HL-60 (cell line): ENCODE data around the gene PDGFA.

ENCODE experiments used
- POLR2AphosphoS5 ChIP-seq: IDR thresholded peaks from 2 replicates; pipeline ENCODE4 v1.6.1; 2012; ENCODE audit warnings: low read depth
- SPI1 ChIP-seq: IDR thresholded peaks from 2 replicates; pipeline ENCODE4 v1.6.1; 2012; ENCODE audit warnings: low read depth, mild to moderate bottlenecking, borderline replicate concordance
- TF ChIP-seq, protein P1 (sequence below): IDR thresholded peaks from one replicate; pipeline ENCODE4 v1.5.1; 2011; ENCODE audit warnings: low read length, control low read depth, inconsistent platforms; ENCODE audit not compliant: insufficient read depth

DNA sequence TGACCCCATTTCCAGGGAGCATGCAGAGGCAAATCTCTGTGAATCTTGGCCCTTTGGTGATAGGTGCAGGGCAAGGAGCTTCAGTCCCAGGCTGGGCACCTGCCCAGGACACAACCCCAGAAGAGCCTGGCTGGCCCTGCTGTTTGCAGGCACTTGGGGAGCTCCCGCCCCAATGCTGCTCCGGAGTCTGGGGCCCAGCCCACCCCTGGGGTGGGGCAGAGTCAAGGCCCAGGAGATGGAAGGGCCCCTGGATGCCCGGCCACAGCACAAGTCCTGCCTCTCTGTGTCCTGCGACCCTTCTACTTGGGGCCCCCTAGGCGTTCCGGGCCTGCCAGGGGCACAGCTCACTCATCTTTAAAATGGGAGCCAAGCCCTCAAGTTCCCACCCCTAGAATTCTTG, 24.7 kb downstream of the PDGFA start:
- TF ChIP-seq, protein P1, sequence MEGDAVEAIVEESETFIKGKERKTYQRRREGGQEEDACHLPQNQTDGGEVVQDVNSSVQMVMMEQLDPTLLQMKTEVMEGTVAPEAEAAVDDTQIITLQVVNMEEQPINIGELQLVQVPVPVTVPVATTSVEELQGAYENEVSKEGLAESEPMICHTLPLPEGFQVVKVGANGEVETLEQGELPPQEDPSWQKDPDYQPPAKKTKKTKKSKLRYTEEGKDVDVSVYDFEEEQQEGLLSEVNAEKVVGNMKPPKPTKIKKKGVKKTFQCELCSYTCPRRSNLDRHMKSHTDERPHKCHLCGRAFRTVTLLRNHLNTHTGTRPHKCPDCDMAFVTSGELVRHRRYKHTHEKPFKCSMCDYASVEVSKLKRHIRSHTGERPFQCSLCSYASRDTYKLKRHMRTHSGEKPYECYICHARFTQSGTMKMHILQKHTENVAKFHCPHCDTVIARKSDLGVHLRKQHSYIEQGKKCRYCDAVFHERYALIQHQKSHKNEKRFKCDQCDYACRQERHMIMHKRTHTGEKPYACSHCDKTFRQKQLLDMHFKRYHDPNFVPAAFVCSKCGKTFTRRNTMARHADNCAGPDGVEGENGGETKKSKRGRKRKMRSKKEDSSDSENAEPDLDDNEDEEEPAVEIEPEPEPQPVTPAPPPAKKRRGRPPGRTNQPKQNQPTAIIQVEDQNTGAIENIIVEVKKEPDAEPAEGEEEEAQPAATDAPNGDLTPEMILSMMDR, result no peak
- TF ChIP-seq POLR2AphosphoS5 (no peak), SPI1 (no peak)
